ENCODE measurements around the gene TAAR9. TPM values are rescaled to one million over a fixed set of nuclear protein-coding genes. Genes with fewer than 3 reads are reported as not detected.

The TAAR9 gene, protein sequence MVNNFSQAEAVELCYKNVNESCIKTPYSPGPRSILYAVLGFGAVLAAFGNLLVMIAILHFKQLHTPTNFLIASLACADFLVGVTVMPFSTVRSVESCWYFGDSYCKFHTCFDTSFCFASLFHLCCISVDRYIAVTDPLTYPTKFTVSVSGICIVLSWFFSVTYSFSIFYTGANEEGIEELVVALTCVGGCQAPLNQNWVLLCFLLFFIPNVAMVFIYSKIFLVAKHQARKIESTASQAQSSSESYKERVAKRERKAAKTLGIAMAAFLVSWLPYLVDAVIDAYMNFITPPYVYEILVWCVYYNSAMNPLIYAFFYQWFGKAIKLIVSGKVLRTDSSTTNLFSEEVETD
- total RNA-seq (not detected), total RNA-seq (0 to 0.07 (median 0) reads per million in 172 experiments)
- polyA plus RNA-seq (2013, experiment 1 of 2), result not detected
- not detected for polyA plus RNA-seq (2013, experiment 2 of 2)

DNA sequence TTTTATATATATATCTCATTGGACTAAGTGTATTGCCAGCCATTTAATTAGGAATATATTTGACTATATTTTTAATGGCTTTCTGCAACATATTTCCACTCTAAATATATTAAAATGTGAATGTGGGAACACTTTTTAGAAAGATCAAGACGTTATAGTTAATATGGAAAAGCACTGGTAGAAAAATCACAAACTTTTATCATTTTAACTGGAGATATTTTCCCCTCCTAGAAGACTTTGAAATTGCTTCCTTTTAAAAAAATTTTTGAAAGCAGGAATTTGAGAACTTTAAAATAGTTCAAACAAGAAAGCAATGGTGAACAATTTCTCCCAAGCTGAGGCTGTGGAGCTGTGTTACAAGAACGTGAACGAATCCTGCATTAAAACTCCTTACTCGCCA is at the start of gene TAAR9:
Gene TAAR9, plus strand, starts transcription at position 301 of the 400 bp plus-strand sequence. Its CDS starts 13 bp downstream, at position 314.
- TF ChIP-seq, protein P1, sequence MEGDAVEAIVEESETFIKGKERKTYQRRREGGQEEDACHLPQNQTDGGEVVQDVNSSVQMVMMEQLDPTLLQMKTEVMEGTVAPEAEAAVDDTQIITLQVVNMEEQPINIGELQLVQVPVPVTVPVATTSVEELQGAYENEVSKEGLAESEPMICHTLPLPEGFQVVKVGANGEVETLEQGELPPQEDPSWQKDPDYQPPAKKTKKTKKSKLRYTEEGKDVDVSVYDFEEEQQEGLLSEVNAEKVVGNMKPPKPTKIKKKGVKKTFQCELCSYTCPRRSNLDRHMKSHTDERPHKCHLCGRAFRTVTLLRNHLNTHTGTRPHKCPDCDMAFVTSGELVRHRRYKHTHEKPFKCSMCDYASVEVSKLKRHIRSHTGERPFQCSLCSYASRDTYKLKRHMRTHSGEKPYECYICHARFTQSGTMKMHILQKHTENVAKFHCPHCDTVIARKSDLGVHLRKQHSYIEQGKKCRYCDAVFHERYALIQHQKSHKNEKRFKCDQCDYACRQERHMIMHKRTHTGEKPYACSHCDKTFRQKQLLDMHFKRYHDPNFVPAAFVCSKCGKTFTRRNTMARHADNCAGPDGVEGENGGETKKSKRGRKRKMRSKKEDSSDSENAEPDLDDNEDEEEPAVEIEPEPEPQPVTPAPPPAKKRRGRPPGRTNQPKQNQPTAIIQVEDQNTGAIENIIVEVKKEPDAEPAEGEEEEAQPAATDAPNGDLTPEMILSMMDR (IDR thresholded peaks at IDR 0.05), result no peak
- Histone ChIP-seq H3K27me3 (ENCODE audit: control insufficient read depth in 1 of 2, insufficient read depth in 2 of 2, low read length in 2 of 2) (peaks cover 7 to 28% of the 10 kb centered on the region in 2 experiments), H3K27ac (ENCODE audit: low read depth in 1 of 2, low read length in 2 of 2) (no peak within 1 kb of the TSS), H3K36me3 (ENCODE audit: insufficient read depth, low read length) (no peaks in the 10 kb centered on the region), H3K4me3 (ENCODE audit: low read length) (no peak within 1 kb of the TSS), H3K4me1 (ENCODE audit: insufficient read depth, low read length) (no peaks in the 10 kb centered on the region), H3K9me3 (ENCODE audit: control insufficient read depth in 1 of 2, insufficient read depth in 1 of 2, low read length in 2 of 2) (no peaks in the 10 kb centered on the region)
- ChIA-PET POLR2A (no interaction called here), CTCF (no interaction called here)
- no peaks in the 10 kb centered on the region for H3K36me3 Mint-ChIP-seq (ENCODE audit: low read depth)
- no peak for ATAC-seq (ENCODE audit: poor library complexity)
- H3K27me3 Mint-ChIP-seq, result peaks cover 44% of the 10 kb centered on the region
- H3K4me3 Mint-ChIP-seq, result no peak within 1 kb of the TSS
- H3K27ac Mint-ChIP-seq, result no peak within 1 kb of the TSS
- no peaks in the 10 kb centered on the region for H3K9me3 Mint-ChIP-seq
- H3K4me1 Mint-ChIP-seq (ENCODE audit: low read depth), result no peaks in the 10 kb centered on the region
- DNase-seq, result no peak
- intact Hi-C loops (cut with DNase I, micrococcal nuclease), result loop anchor here (10.0 kb wide), 2 partner anchors 227 to 1557 kb away; no protein-coding TSS in a partner anchor

DNA sequence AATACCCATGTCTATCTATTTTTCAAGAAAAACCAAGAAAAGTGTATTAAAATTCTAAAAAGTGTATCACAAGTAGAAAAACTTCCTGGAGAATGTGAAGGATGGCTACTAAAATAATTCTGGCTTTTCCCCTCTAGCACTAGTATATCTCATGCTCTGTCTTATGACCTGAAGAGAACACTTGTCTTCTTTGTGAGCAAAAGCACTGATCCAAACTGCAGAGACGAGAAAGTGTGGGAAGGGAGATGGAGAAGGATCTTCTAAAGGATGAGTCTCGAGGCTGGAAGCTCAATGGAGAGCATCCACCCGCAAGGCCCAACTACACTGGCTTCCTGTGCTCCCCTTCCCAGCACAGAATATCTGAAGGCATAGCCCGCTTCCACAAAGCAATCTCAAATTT is 48.7 kb upstream of the TAAR9 start:
- Histone ChIP-seq H3K27me3 (ENCODE audit: control insufficient read depth in 1 of 2, insufficient read depth in 2 of 2, low read length in 2 of 2) (no peaks in the 10 kb centered on the region), H3K36me3 (ENCODE audit: insufficient read depth, low read length) (no peaks in the 10 kb centered on the region), H3K4me3 (ENCODE audit: low read length) (no peak overlapping the region), H3K9me3 (ENCODE audit: control insufficient read depth in 1 of 2, insufficient read depth in 1 of 2, low read length in 2 of 2) (no peaks in the 10 kb centered on the region), H3K27ac (ENCODE audit: low read depth in 1 of 2, low read length in 2 of 2) (no peak overlapping the region), H3K4me1 (ENCODE audit: insufficient read depth, low read length) (peaks cover 9% of the 10 kb centered on the region)
- no peak for DNase-seq
- peaks cover under 1% of the 10 kb centered on the region for H3K9me3 Mint-ChIP-seq
- intact Hi-C loops (cut with DNase I, micrococcal nuclease), result loop anchor here (10.0 kb wide), 2 partner anchors 575 to 1605 kb away; no protein-coding TSS in a partner anchor
- no peak overlapping the region for H3K4me3 Mint-ChIP-seq
- TF ChIP-seq, protein P1 (IDR thresholded peaks at IDR 0.05), result no peak
- CTCF ChIA-PET, result interaction anchor here (2.8 kb wide), 1 partner anchor 210 kb away, joined by 19 read pairs; no protein-coding TSS in a partner anchor
- no peak overlapping the region for H3K27ac Mint-ChIP-seq
- POLR2A ChIA-PET, result interaction anchor here (1.0 kb wide), 1 partner anchor 23 kb away, joined by 6 read pairs; the partner anchor contains the start of gene STX7
- peaks cover 20% of the 10 kb centered on the region for H3K4me1 Mint-ChIP-seq (ENCODE audit: low read depth)
- no peak for ATAC-seq (ENCODE audit: poor library complexity)
- no peaks in the 10 kb centered on the region for H3K27me3 Mint-ChIP-seq
- peaks cover 14% of the 10 kb centered on the region for H3K36me3 Mint-ChIP-seq (ENCODE audit: low read depth)

DNA sequence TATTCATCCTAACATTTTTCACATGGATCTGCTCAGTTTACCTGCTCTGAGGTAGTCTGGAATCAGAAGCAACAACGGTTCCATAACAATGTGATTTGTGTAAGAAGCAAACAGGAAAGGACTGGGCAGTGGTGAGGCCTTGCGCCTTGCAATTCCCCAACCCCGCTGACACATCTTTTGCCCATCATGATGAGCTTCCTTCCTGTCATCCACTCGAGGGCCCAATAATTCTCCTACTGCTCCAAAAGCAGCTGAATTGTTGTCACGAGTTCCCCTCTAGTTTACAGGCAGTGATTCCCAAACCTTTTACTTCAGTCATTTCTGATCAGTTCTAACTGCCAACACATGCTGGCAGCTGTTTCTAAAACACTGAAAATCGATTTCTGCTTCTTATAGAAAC is 48.1 kb upstream of the TAAR9 start:
- Histone ChIP-seq H3K27ac (ENCODE audit: low read depth in 1 of 2, low read length in 2 of 2) (no peak overlapping the region), H3K9me3 (ENCODE audit: control insufficient read depth in 1 of 2, insufficient read depth in 1 of 2, low read length in 2 of 2) (no peaks in the 10 kb centered on the region), H3K4me3 (ENCODE audit: low read length) (no peak overlapping the region), H3K27me3 (ENCODE audit: control insufficient read depth in 1 of 2, insufficient read depth in 2 of 2, low read length in 2 of 2) (no peaks in the 10 kb centered on the region), H3K4me1 (ENCODE audit: insufficient read depth, low read length) (peaks cover 9% of the 10 kb centered on the region), H3K36me3 (ENCODE audit: insufficient read depth, low read length) (no peaks in the 10 kb centered on the region)
- Mint-ChIP-seq H3K4me3 (no peak overlapping the region), H3K27me3 (no peaks in the 10 kb centered on the region), H3K36me3 (ENCODE audit: low read depth) (peaks cover 20% of the 10 kb centered on the region), H3K9me3 (peaks cover 6% of the 10 kb centered on the region), H3K27ac (no peak overlapping the region), H3K4me1 (ENCODE audit: low read depth) (peaks cover 26% of the 10 kb centered on the region)
- ChIA-PET POLR2A (interaction anchor here (1.0 kb wide), 1 partner anchor 23 kb away, joined by 6 read pairs; the partner anchor contains the start of gene STX7), CTCF (interaction anchor here (2.8 kb wide), 1 partner anchor 210 kb away, joined by 19 read pairs; no protein-coding TSS in a partner anchor)
- no peak for ATAC-seq (ENCODE audit: poor library complexity)
- intact Hi-C loops (cut with DNase I, micrococcal nuclease), result no loop called here
- peak in 2 of 14 experiments; percentile 28 to 42 for DNase-seq
- TF ChIP-seq, protein P1 (IDR thresholded peaks at IDR 0.05), result no peak

All from CD4-positive, alpha-beta T cell (primary cell).